Stimulated activated CD8-positive, alpha-beta memory T cell treated with anti-CD3 and anti-CD28 coated beads, Interleukin-7, amount 100 ng/mL, for 48 hours (primary cell): ENCODE data around the gene GRK2.
"Not testable (repeated sequence)": the region's sequence is repeated elsewhere in the genome, so short reads cannot be mapped to it uniquely, and the experiment has no call there.

ENCODE experiments used
- DNase-seq, 2 donors: peaks; one replicate each; pipeline ENCODE4 v3.0.0-alpha.2; 2020; ENCODE audit warnings: low read depth in 1 of 2; ENCODE audit errors: extremely low read depth in 1 of 2

Gene GRK2

GRCh38 chr11:67266449-67267187 lies at the start of gene GRK2:
GRK2 (plus strand) TSS chr11:67266473; CDS start chr11:67266700, 227 bp downstream.
- DNase-seq: no peak

- no peak for DNase-seq
These were observed 38.5 kb upstream of the GRK2 start for GRCh38 chr11:67227726-67228125.

- no peak for DNase-seq
These were observed 35.9 kb upstream of the GRK2 start for GRCh38 chr11:67230406-67230805.

GRCh38 chr11:67230886-67231285 lies 35.4 kb upstream of the GRK2 start:
- no peak for DNase-seq

GRCh38 chr11:67233584-67234190 lies 32.6 kb upstream of the GRK2 start:
- DNase-seq: no peak

- not testable (repeated sequence) for DNase-seq
These were observed 31.7 kb upstream of the GRK2 start for GRCh38 chr11:67234571-67234970.

- DNase-seq: no peak
These were observed 28.7 kb upstream of the GRK2 start for GRCh38 chr11:67237574-67237973.

GRCh38 chr11:67238894-67239782 lies 27.1 kb upstream of the GRK2 start:
- DNase-seq: no peak

- peak; percentile 91 to 99 for DNase-seq
These were observed 26.3 kb upstream of the GRK2 start for GRCh38 chr11:67239783-67240575.

GRCh38 chr11:67240576-67241389 lies 25.5 kb upstream of the GRK2 start:
- DNase-seq: peak; percentile 63 to 82

- DNase-seq: no peak
These were observed 23.7 kb upstream of the GRK2 start for GRCh38 chr11:67242548-67242947.

GRCh38 chr11:67243051-67243450 lies 23.2 kb upstream of the GRK2 start:
- DNase-seq: no peak

GRCh38 chr11:67245046-67245445 lies 21.2 kb upstream of the GRK2 start:
- no peak for DNase-seq

- DNase-seq: no peak
These were observed 18.2 kb upstream of the GRK2 start for GRCh38 chr11:67247946-67248550.

- DNase-seq: no peak
These were observed 17.6 kb upstream of the GRK2 start for GRCh38 chr11:67248653-67249052.

- no peak for DNase-seq
These were observed 15.9 kb upstream of the GRK2 start for GRCh38 chr11:67250059-67251043.

- DNase-seq: no peak
These were observed 14.4 kb upstream of the GRK2 start for GRCh38 chr11:67251841-67252240.

- DNase-seq: no peak
These were observed 13.4 kb upstream of the GRK2 start for GRCh38 chr11:67252831-67253239.
